Pancreas (tissue), 10 donors: Measurements from ENCODE around the gene B4GALNT3. TPM values are rescaled to one million over a fixed set of nuclear protein-coding genes. Genes with fewer than 3 reads are reported as not detected.

Source experiments
- ATAC-seq, 4 donors: fragments of 200-7000 bp; cut with Tn5 transposase; one replicate each; pipeline versions ENCODE4 v1.8.0 to v1.9.1; 2020; ENCODE audit warnings: mild to moderate bottlenecking in 4 of 4, moderate library complexity in 4 of 4
- DNase-seq, 6 donors: peaks; one replicate each; pipeline ENCODE4 v3.0.0-alpha.2; 2020
- FAIRE-seq: peaks from 2 replicates; lab custom pipeline; 2012; peaks lifted over from hg19 to GRCh38; lab: Jason Lieb, UNC
- H3K27ac ChIP-seq, 4 donors: fragments of 200-600 bp; sonication (generic); 1 replicate in 3 of 4; 2 replicates in 1 of 4; pipeline versions ENCODE4 v1.5.0 to v1.8.0; 2020
- H3K27me3 ChIP-seq, 4 donors: fragments of 200-600 bp; one replicate each; pipeline ENCODE4 v1.8.0; 2021
- H3K36me3 ChIP-seq, 3 donors: fragments of 200-600 bp; sonication (generic) in 1 of 3; one replicate each; pipeline versions ENCODE4 v1.5.0 to v1.8.0; 2020 to 2021
- H3K4me1 ChIP-seq, 3 donors: fragments of 200-600 bp; one replicate each; pipeline ENCODE4 v1.8.0; 2021
- H3K4me3 ChIP-seq, 4 donors: fragments of 200-600 bp; sonication (generic) in 2 of 4; one replicate each; pipeline versions ENCODE4 v1.5.0 to v1.8.0; 2020 to 2021
- H3K9me3 ChIP-seq, 4 donors: fragments of 200-600 bp; one replicate each; pipeline ENCODE4 v1.8.0; 2021
- CTCF ChIP-seq, 4 donors: fragments of 200-600 bp; sonication (generic) in 3 of 4; IDR thresholded peaks; one replicate each; pipeline versions ENCODE4 v1.5.0 to v1.8.0; 2021; ENCODE audit warnings: antibody characterized with exemption in 4 of 4
- WGBS, 2 donors: extraction: QIAGEN DNeasy Blood & Tissue Kit; methylation state at CpG; one replicate each; pipeline ENCODE4 v1.1.7; 2013; 5-methylcytosine and 5-hydroxymethylcytosine counted together
- intact Hi-C, 3 donors: fragments of 100-400 bp; cut with DNase I; formaldehyde crosslinking; loops; one replicate each; pipeline versions ENCODE4 v1.11.1 to v1.14.2; 2022
- polyA plus RNA-seq, 2 donors: library from polyadenylated mRNA; stranded (reverse); fragments of 200-250 nt; gene quantifications; one replicate each; pipeline ENCODE4 v1.2.3, GENCODE V29; 2013
- total RNA-seq, 6 donors: library from RNA; stranded (reverse); fragmentation: NEBNext Ultra II Directional in 4 of 6; extraction: Animal tissue kit (Norgen Biotek cat#: 25700) in 4 of 6; gene quantifications; one replicate each; pipeline versions ENCODE4 v1.2.1 to v1.2.4, GENCODE V29; 2021 to 2023
- donor health status: healthy with polysubstance abuse.
- donor health status: DM: no; HTN: no; CAD: no; lungs with moderate emphysema.
- donor health status: DM: no; HTN: no; CAD: no.
- donor health status: control.
- donor health status: control.
- donor health status: Bipolar disorder and iron deficiency.
- donor health status: DM: yes; HTN: yes; CAD: no.
- donor health status: DM: no; HTN: no; CAD: no.
- donor health status: DM: no; HTN: no; CAD: no.
- donor health status: DM: yes; HTN: yes; CAD: no.

The B4GALNT3 gene
- total and polyA plus RNA-seq, 8 donors = 3.8 to 19.5 (median 7.7) TPM

- Histone ChIP-seq H3K36me3 (no peaks in the 10 kb centered on the region), H3K4me1 (peaks cover 3 to 9% (median 4%) of the 10 kb centered on the region in 3 donors), H3K27ac (no peak overlapping the region), H3K4me3 (no peak overlapping the region), H3K27me3 (no peaks in the 10 kb centered on the region), H3K9me3 (no peaks in the 10 kb centered on the region)
- intact Hi-C loops = no loop called here
- no peak for TF ChIP-seq CTCF (IDR thresholded peaks at IDR 0.05)
- FAIRE-seq (no peak), ATAC-seq (no peak), DNase-seq (peak in 2 of 6 donors; percentile 32 to 50)
- WGBS, 2 donors = 47 to 79% methylated on average over 14 to 18 of the region's 25 CpGs
Measured at GRCh38 chr12:452667-453210, 7.0 kb upstream of the B4GALNT3 start.

- Histone ChIP-seq H3K36me3 (no peaks in the 10 kb centered on the region), H3K27me3 (no peaks in the 10 kb centered on the region), H3K9me3 (no peaks in the 10 kb centered on the region), H3K27ac (no peak overlapping the region), H3K4me3 (no peak overlapping the region), H3K4me1 (peaks cover 4 to 9% (median 7%) of the 10 kb centered on the region in 3 donors)
- FAIRE-seq = no peak
- no peak for TF ChIP-seq CTCF (IDR thresholded peaks at IDR 0.05)
- ATAC-seq = no peak
- 38 to 48% methylated on average over 1 of the region's 1 CpG for WGBS, 2 donors
- no peak for DNase-seq
- intact Hi-C loops = loop anchor here in 1 of 3 donors (5.0 kb wide), 1 partner anchor 87 kb away; no protein-coding TSS in a partner anchor
Measured at GRCh38 chr12:454833-455232, 4.9 kb upstream of the B4GALNT3 start.

- no peak overlapping the region for H3K27ac ChIP-seq
- FAIRE-seq (no peak), DNase-seq (no peak), ATAC-seq (no peak)
- H3K4me1 ChIP-seq = peaks cover 0 to 4% (median 2%) of the 10 kb centered on the region in 3 donors
- H3K36me3 ChIP-seq = no peaks in the 10 kb centered on the region
- no peak for TF ChIP-seq CTCF (IDR thresholded peaks at IDR 0.05)
- no peaks in the 10 kb centered on the region for H3K9me3 ChIP-seq
- intact Hi-C loops = loop anchor here in 1 of 3 donors (5.0 kb wide), 1 partner anchor 86 kb away; no protein-coding TSS in a partner anchor
- H3K4me3 ChIP-seq = no peak overlapping the region
- no peaks in the 10 kb centered on the region for H3K27me3 ChIP-seq
- WGBS, 2 donors = 25 to 34% methylated on average over 2 of the region's 2 CpGs
Measured at GRCh38 chr12:455821-456220, 3.9 kb upstream of the B4GALNT3 start.

GRCh38 chr12:457676-458075, 2.1 kb upstream of the B4GALNT3 start:
- Histone ChIP-seq H3K36me3 (no peaks in the 10 kb centered on the region), H3K4me3 (no peak overlapping the region), H3K9me3 (no peaks in the 10 kb centered on the region), H3K4me1 (peaks cover 0 to 4% (median 0%) of the 10 kb centered on the region in 3 donors), H3K27me3 (no peaks in the 10 kb centered on the region), H3K27ac (no peak overlapping the region)
- intact Hi-C loops = loop anchor here in 1 of 3 donors (5.0 kb wide), 1 partner anchor 85 kb away; no protein-coding TSS in a partner anchor
- 91 to 94% methylated on average over 4 of the region's 4 CpGs for WGBS, 2 donors
- TF ChIP-seq CTCF (IDR thresholded peaks at IDR 0.05) = no peak
- ATAC-seq (no peak), DNase-seq (no peak), FAIRE-seq (no peak)

GRCh38 chr12:459050-459429, 699 bp upstream of the B4GALNT3 start:
- 35 to 43% methylated on average over 5 of the region's 5 CpGs for WGBS, 2 donors
- H3K27me3 ChIP-seq = no peaks in the 10 kb centered on the region
- H3K4me3 ChIP-seq = peak overlapping the region in 3 of 4 donors; percentile 55 to 68 (median 61)
- no peak for DNase-seq
- H3K36me3 ChIP-seq = no peaks in the 10 kb centered on the region
- no peak for ATAC-seq
- peak overlapping the region in 1 of 4 donors; percentile 53 for H3K27ac ChIP-seq
- H3K9me3 ChIP-seq = no peaks in the 10 kb centered on the region
- TF ChIP-seq CTCF (IDR thresholded peaks at IDR 0.05) = no peak
- peaks cover 0 to 4% (median 0%) of the 10 kb centered on the region in 3 donors for H3K4me1 ChIP-seq
- no peak for FAIRE-seq
- intact Hi-C loops = loop anchor here in 1 of 3 donors (5.0 kb wide), 1 partner anchor 83 kb away; no protein-coding TSS in a partner anchor
